ENCODE data around the gene MCM7.

MCM7 gene

DNA sequence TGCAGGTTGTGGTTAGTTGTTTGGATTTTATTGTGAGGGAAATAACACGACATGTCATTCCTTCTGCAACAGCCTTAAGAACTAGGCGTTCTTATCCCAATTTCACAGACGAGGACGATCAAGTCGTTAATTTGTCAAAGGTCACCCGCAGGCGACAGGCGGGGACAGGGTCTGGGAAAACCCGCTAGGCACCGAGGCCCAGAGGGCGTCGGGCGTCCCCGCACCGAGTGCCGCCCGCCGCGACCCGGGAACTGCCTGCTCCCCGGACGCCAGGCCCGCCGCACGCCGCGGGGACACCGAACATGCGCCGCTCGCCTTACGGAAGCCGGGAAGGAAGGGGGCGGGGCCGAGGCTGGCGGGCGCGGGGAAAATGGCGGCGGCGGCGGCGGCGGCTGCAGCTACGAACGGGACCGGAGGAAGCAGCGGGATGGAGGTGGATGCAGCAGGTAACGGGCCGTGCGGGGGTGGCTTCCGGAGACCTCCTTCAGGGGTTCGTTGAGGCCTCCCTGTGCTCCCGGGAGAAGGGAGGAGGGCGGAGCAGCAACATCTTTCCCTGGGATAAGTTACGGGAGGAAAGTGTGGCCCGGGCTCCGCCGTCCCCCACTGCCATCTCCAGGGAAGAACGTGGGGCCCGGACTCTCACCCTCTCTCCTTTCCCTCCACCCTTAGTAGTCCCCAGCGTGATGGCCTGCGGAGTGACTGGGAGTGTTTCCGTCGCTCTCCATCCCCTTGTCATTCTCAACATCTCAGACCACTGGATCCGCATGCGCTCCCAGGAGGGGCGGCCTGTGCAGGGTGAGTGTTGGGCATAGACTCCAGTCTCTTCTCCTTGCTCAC, 12.4 kb downstream of the MCM7 start, which contains the start of gene COPS6:
Gene COPS6 (plus strand): TSS at position 349 of the 837 bp plus-strand sequence. CDS start 22 bp downstream, at position 371.
- TF ChIP-seq, protein P1, sequence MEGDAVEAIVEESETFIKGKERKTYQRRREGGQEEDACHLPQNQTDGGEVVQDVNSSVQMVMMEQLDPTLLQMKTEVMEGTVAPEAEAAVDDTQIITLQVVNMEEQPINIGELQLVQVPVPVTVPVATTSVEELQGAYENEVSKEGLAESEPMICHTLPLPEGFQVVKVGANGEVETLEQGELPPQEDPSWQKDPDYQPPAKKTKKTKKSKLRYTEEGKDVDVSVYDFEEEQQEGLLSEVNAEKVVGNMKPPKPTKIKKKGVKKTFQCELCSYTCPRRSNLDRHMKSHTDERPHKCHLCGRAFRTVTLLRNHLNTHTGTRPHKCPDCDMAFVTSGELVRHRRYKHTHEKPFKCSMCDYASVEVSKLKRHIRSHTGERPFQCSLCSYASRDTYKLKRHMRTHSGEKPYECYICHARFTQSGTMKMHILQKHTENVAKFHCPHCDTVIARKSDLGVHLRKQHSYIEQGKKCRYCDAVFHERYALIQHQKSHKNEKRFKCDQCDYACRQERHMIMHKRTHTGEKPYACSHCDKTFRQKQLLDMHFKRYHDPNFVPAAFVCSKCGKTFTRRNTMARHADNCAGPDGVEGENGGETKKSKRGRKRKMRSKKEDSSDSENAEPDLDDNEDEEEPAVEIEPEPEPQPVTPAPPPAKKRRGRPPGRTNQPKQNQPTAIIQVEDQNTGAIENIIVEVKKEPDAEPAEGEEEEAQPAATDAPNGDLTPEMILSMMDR (IDR thresholded peaks at IDR 0.05; ENCODE audit: low read depth, low read length), result no peak
- peak; percentile 80 to 82 for DNase-seq (ENCODE audit: low read depth in 2 of 2)
- H3K4me3 ChIP-seq (replicated peaks in 1 of 2; ENCODE audit: low read depth in 2 of 2, low read length in 2 of 2), result peak within 1 kb of the TSS; percentile 86 to 87

DNA sequence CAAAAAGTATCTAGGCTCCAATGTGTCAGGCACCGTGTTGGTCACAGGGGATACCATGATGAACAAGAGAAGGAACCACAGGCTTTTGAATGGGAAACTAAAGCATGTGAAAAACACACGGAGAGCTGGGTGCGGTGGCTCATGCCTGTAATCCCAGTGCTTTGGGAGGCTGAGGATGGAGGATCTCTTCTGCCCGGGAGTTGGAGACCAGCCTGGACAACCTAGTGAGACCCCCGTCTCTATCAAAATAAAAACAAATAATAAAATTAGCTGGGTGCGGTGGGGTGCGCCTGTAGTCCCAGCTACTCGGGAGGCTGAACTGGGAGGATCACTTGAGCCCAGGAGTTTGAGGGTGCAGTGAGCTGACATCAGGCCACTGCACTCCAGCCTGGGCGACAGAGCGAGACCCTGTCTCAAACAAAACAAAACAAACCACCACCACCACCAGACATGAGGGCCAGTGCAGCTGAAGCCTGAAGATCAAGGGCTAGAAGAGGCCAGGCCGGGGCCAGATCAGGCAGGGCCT, 13.0 kb downstream of the MCM7 start:
- H3K4me3 ChIP-seq (replicated peaks in 1 of 2; ENCODE audit: low read depth in 2 of 2, low read length in 2 of 2), result peak overlapping the region; percentile 32 to 86
- TF ChIP-seq, protein P1 (IDR thresholded peaks at IDR 0.05; ENCODE audit: low read depth, low read length), result no peak
- DNase-seq (ENCODE audit: low read depth in 2 of 2), result no peak

DNA sequence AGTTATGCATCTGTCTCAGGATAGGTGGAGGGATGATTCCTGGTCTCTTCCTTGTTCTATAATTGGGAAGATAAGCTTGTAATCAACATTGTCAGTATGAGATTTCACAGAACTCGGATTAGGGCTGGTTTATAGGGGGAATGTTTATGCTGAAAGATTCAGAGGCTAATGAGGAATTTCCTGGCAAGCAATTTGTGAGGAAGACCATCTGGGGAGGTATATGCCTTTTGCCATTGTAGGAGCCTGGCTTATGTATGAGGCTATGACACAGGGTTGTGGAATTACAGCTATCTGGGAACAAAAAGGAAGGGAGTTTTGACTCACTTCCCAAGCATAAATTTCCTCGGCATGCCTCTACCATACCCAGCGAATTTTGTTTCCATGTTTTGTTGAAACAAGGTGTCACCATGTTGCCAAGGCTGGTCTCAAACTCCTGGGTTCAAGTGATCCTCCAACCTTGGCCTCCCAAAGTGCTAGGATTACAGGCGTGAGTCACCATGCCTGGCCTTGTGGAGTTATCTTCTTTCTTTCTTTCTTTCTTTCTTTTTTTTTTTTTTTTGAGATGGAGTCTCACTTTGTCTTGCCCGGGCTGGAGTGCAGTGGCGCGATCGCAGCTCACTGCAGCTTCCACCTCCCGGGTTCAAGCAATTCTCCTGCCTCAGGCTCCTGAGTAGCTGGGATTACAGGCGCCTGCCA, 14.0 kb downstream of the MCM7 start:
- peak; percentile 97 to 98 for DNase-seq (ENCODE audit: low read depth in 2 of 2)
- no peak overlapping the region for H3K4me3 ChIP-seq (replicated peaks in 1 of 2; ENCODE audit: low read depth in 2 of 2, low read length in 2 of 2)
- TF ChIP-seq, protein P1 (IDR thresholded peaks at IDR 0.05; ENCODE audit: low read depth, low read length), result no peak

DNA sequence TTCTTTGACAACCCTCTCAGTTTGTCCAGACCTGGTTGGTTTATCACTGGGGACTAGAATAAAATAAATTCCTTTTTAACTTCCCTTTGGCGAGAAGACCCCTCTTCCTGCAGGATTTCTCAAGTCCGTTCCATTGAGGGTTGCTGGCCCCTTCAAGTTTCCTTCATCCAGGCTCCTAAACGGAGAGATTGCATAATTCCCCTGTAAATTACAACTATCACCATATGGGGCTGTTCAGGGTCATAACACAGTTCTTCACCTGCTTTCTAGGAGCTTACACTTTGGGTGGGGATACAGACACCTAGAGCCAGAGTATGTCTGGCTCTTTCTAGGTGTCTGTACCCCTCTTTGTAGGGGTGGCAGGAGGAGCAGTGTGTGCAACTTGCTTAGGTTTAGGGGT, 15.7 kb downstream of the MCM7 start:
- DNase-seq (ENCODE audit: low read depth in 2 of 2), result no peak
- H3K4me3 ChIP-seq (replicated peaks in 1 of 2; ENCODE audit: low read depth in 2 of 2, low read length in 2 of 2), result no peak overlapping the region
- TF ChIP-seq, protein P1 (IDR thresholded peaks at IDR 0.05; ENCODE audit: low read depth, low read length), result no peak

DNA sequence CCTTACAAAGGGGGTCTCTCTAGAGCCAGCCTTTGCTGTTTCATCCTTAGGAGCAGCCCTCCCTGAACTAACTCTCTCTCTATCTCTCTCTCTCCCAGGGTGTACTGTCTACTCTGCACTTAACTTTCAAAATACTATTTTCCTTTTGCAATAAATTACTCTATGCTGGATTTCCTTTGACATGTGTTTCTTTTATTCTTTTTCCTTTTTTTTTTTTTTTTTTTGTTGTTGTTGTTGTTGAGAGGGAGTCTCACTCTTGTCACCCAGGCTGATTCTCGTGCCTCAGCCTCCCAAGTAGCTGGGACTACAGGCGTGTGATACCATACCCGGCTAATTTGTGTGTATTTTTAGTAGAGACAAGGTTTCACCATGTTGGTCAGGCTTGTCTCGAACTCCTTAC, 18.2 kb downstream of the MCM7 start:
- DNase-seq (ENCODE audit: low read depth in 2 of 2), result no peak
- TF ChIP-seq, protein P1 (IDR thresholded peaks at IDR 0.05; ENCODE audit: low read depth, low read length), result no peak
- H3K4me3 ChIP-seq (replicated peaks in 1 of 2; ENCODE audit: low read depth in 2 of 2, low read length in 2 of 2), result no peak overlapping the region

DNA sequence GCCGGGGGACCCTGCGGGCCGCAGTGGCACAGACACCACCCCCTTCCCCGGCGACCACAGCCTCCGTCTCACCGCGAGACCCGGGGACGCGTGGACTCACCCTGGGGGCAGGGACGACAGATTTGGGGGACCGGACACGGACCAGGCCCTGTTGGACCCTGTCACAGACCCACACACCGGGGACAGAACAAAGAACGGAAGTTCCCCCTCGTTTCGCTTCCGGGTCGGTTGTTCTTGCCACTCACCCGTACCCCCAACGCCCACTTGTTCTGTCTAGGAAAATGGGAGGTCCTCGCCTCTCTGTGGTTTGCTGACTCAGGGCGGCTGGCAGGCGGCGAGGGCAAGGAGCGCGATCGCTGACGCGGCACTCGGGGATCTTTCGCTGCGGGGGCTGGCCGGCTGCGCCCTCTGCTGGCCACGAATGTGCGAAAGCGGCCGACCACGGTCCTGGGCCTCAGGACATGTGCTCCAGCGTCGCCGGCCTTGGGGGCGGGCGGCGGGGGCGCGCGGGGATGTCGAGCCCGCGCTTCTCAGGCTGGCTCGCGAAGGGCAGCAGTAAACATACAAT, 19.6 kb downstream of the MCM7 start, which contains the start of gene ZNF3:
Gene ZNF3 (minus strand): TSS at position 189 of the 568 bp plus-strand sequence. CDS start 4,366 bp downstream, outside the sequence.
- peak; percentile 99 for DNase-seq (ENCODE audit: low read depth in 2 of 2)
- TF ChIP-seq, protein P1 (IDR thresholded peaks at IDR 0.05; ENCODE audit: low read depth, low read length), result peak; percentile 74
- peak within 1 kb of the TSS; percentile 82 to 95 for H3K4me3 ChIP-seq (replicated peaks in 1 of 2; ENCODE audit: low read depth in 2 of 2, low read length in 2 of 2)

Data from cardiac fibroblast (primary cell).